HCT116 (cell line): ENCODE measurements around the gene NF1. TPM values are rescaled to one million over a fixed set of nuclear protein-coding genes. Genes with fewer than 3 reads are reported as not detected.

Experiments
- ATAC-seq: fragments of 200-7000 bp; cut with Tn5 transposase; 2 replicates; pipeline ENCODE4 v1.9.1; 2020; ENCODE audit warnings: mild to moderate bottlenecking, moderate library complexity
- BruUV-seq: library from RNA; stranded (reverse); fragments of 400-500 nt; replicated peaks from 2 replicates; lab custom pipeline; 2021; lab: Mats Ljungman, UMichigan
- CTCF ChIA-PET: fragments of 300-600 bp; sonication (Branson Sonifier 250); formaldehyde crosslinking; loops from one replicate; lab custom pipeline; 2021; ENCODE audit warnings: antibody characterized with exemption; lab: Charles Lee
- POLR2A ChIA-PET: fragments of 300-600, 350-600 bp; sonication (Branson Sonifier 250); formaldehyde crosslinking; loops from one replicate; lab custom pipeline; 2021; ENCODE audit warnings: antibody characterized with exemption; lab: Charles Lee
- RAD21 ChIA-PET, 2 experiments: fragments of 300-600 bp; sonication (Branson Sonifier 250); formaldehyde crosslinking; loops; one replicate each; lab custom pipeline; 2023; ENCODE audit warnings: low total read pairs in 2 of 2; ENCODE audit not compliant: uncharacterized antibody in 2 of 2, unreplicated experiment in 2 of 2, low non-redundant PET in 1 of 2; lab: Charles Lee
- DNase-seq: peaks from one replicate; pipeline ENCODE4 v3.0.0-alpha.2; 2010; ENCODE audit warnings: low read depth, low spot score
- H2AFZ ChIP-seq: fragments of 200-600 bp; shearing (Covaris generic), sonication (generic); 2 replicates; pipeline ENCODE4 v1.6.1; 2017; ENCODE audit warnings: low read depth, mixed run types, mixed read lengths, antibody characterized with exemption, low read length; ENCODE audit not compliant: poor library complexity, severe bottlenecking
- H3K27ac ChIP-seq: 2 replicates; pipeline ENCODE4 v1.5.1; 2012; ENCODE audit warnings: low read depth, low read length
- H3K27me3 ChIP-seq: fragments of 200-600 bp; sonication (generic); 2 replicates; pipeline ENCODE4 v1.6.1; 2016; ENCODE audit warnings: mixed run types, low read length, mixed read lengths; ENCODE audit not compliant: insufficient read depth
- H3K36me3 ChIP-seq, 2 experiments: fragments of 200-500 bp in 1 of 2; fragments of 200-600 bp in 1 of 2; sonication (Bioruptor generic) in 1 of 2; sonication (generic) in 1 of 2; 2 replicates each; pipeline versions ENCODE4 v1.5.1 to v1.6.1; 2014 to 2016; ENCODE audit warnings: low read length in 2 of 2, inconsistent platforms in 1 of 2, mixed read lengths in 1 of 2, mixed run types in 1 of 2; ENCODE audit not compliant: insufficient read depth in 2 of 2, control insufficient read depth in 1 of 2
- H3K4me1 ChIP-seq, 2 experiments: fragments of 200-600 bp in 1 of 2; sonication (generic) in 1 of 2; 2 replicates each; pipeline versions ENCODE4 v1.5.1 to v1.6.1; 2012 to 2017; ENCODE audit warnings: low read length in 2 of 2, inconsistent platforms in 1 of 2, mild to moderate bottlenecking in 1 of 2, mixed read lengths in 1 of 2, mixed run types in 1 of 2, moderate library complexity in 1 of 2; ENCODE audit not compliant: insufficient read depth in 2 of 2, control insufficient read depth in 1 of 2
- H3K4me2 ChIP-seq: fragments of 200-600 bp; sonication (generic); 2 replicates; pipeline ENCODE4 v1.6.1; 2017; ENCODE audit warnings: mixed run types, low read length, mixed read lengths
- H3K4me3 ChIP-seq, 2 experiments: fragments of 200-600 bp in 1 of 2; sonication (generic) in 1 of 2; replicated peaks in 1 of 2; 2 replicates each; pipeline ENCODE4 v1.5.1; 2011 to 2016; ENCODE audit warnings: low read length in 2 of 2, control low read depth in 1 of 2, low read depth in 1 of 2, mild to moderate bottlenecking in 1 of 2, mixed read lengths in 1 of 2, mixed run types in 1 of 2
- H3K79me2 ChIP-seq: fragments of 200-600 bp; sonication (generic); 2 replicates; pipeline ENCODE4 v1.6.1; 2017; ENCODE audit warnings: mild to moderate bottlenecking, mixed run types, low read length, moderate library complexity, mixed read lengths; ENCODE audit not compliant: insufficient read depth
- H3K9ac ChIP-seq: fragments of 200-600 bp; sonication (generic); 2 replicates; pipeline ENCODE4 v1.6.1; 2016; ENCODE audit warnings: low read length, mixed read lengths
- H3K9me2 ChIP-seq: fragments of 200-600 bp; sonication (generic), shearing (Covaris generic); 2 replicates; pipeline ENCODE4 v1.6.1; 2017; ENCODE audit warnings: mixed run types, mild to moderate bottlenecking, moderate library complexity; ENCODE audit not compliant: insufficient read depth
- H3K9me3 ChIP-seq, 2 experiments: fragments of 200-500 bp in 1 of 2; fragments of 200-600 bp in 1 of 2; sonication (Bioruptor generic) in 1 of 2; sonication (generic) in 1 of 2; 2 replicates each; pipeline ENCODE4 v1.6.1; 2014 to 2017; ENCODE audit warnings: low read length in 2 of 2, mixed read lengths in 2 of 2, inconsistent platforms in 1 of 2, low read depth in 1 of 2, mild to moderate bottlenecking in 1 of 2, mixed run types in 1 of 2, moderate library complexity in 1 of 2; ENCODE audit not compliant: control insufficient read depth in 1 of 2, insufficient read depth in 1 of 2
- H4K20me1 ChIP-seq: fragments of 200-600 bp; sonication (generic), shearing (Covaris generic); 2 replicates; pipeline ENCODE4 v1.6.1; 2017; ENCODE audit warnings: mixed run types, mild to moderate bottlenecking, moderate library complexity; ENCODE audit not compliant: insufficient read depth
- ATF3 ChIP-seq: IDR thresholded peaks from 2 replicates; pipeline ENCODE4 v1.6.1; 2012
- CBX3 ChIP-seq: IDR thresholded peaks from 2 replicates; pipeline ENCODE4 v1.6.1; 2012; ENCODE audit warnings: low read depth
- ELF1 ChIP-seq: IDR thresholded peaks from 2 replicates; pipeline ENCODE4 v1.6.1; 2012; ENCODE audit warnings: low read depth, borderline replicate concordance
- FOSL1 ChIP-seq: IDR thresholded peaks from 2 replicates; pipeline ENCODE4 v1.6.1; 2012; ENCODE audit warnings: low read depth
- JUND ChIP-seq: IDR thresholded peaks from 2 replicates; pipeline ENCODE4 v1.6.1; 2012
- POLR2A ChIP-seq: IDR thresholded peaks from 2 replicates; pipeline ENCODE4 v1.7.0; 2011; ENCODE audit warnings: borderline replicate concordance; ENCODE audit not compliant: insufficient read depth, insufficient read length; ENCODE audit errors: extremely low read depth
- POLR2AphosphoS5 ChIP-seq: IDR thresholded peaks from 2 replicates; pipeline ENCODE4 v1.6.1; 2011; ENCODE audit warnings: mild to moderate bottlenecking, low read depth, low read length, moderate library complexity
- RAD21 ChIP-seq: IDR thresholded peaks from 2 replicates; pipeline ENCODE4 v1.6.1; 2012; ENCODE audit warnings: low read depth, mild to moderate bottlenecking
- SP1 ChIP-seq: IDR thresholded peaks from 2 replicates; pipeline ENCODE4 v1.6.1; 2012; ENCODE audit warnings: low read depth
- SRF ChIP-seq: IDR thresholded peaks from 2 replicates; pipeline ENCODE4 v1.6.1; 2012; ENCODE audit warnings: low read depth
- TCF7L2 ChIP-seq: IDR thresholded peaks from 2 replicates; pipeline ENCODE4 v1.7.0; 2011; ENCODE audit warnings: borderline replicate concordance, inconsistent platforms; ENCODE audit not compliant: insufficient read depth, insufficient read length; ENCODE audit errors: extremely low read depth
- YY1 ChIP-seq: IDR thresholded peaks from 2 replicates; pipeline ENCODE4 v1.6.1; 2011; ENCODE audit warnings: low read length, low read depth, moderate library complexity, mild to moderate bottlenecking; ENCODE audit not compliant: insufficient replicate concordance; ENCODE audit errors: extremely low read depth
- ZFX ChIP-seq: fragments of 450-650 bp; IDR thresholded peaks from 2 replicates; pipeline ENCODE4 v1.6.1; 2017
- intact Hi-C: fragments of 100-400 bp; cut with micrococcal nuclease; formaldehyde crosslinking; loops from 2 replicates; pipeline ENCODE4 v1.10.0; 2022
- total RNA-seq: library from RNA; stranded (reverse); gene quantifications from one replicate; pipeline ENCODE4 v1.2.1, GENCODE V29; 2021; ENCODE audit not compliant: unreplicated experiment
- TF ChIP-seq, protein P1 (sequence below): IDR thresholded peaks from 2 replicates; pipeline ENCODE4 v1.6.1; 2012; ENCODE audit warnings: low read depth
- TF ChIP-seq, protein P2 (sequence below), 3 experiments: fragments of 200-600 bp in 1 of 3; sonication (generic) in 1 of 3; IDR thresholded peaks in 2 of 3; conservative IDR thresholded peaks in 1 of 3; 2 replicates each; pipeline ENCODE4 v1.5.1; 2012 to 2017; ENCODE audit warnings: low read depth in 2 of 3, low read length in 2 of 3, antibody characterized with exemption in 1 of 3, borderline replicate concordance in 1 of 3, control low read depth in 1 of 3, mild to moderate bottlenecking in 1 of 3, mixed read lengths in 1 of 3, mixed run types in 1 of 3, moderate library complexity in 1 of 3; ENCODE audit not compliant: insufficient read depth in 1 of 3

Gene NF1
- total RNA-seq, 1 experiment from 2014 or later: 20.8 TPM

DNA sequence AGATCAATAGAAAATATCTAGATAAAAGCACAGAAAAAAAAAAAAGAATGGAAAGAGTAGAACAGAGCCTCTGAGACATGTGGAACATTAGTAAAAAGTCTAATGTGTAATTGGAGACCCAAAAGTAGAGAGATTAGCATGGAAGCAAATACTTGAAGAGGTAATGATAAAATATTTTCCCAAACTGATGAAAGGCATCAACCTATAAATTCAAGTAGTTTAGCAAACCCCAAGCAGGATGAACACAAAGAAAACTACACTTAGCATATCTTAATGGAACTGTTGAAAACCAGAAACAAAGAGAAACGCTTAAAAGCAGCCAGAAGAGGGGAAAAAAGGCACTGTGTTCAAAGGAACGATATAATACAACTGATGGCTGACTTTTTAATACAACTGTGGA is 16.4 kb downstream of the NF1 start:
- ChIA-PET CTCF (no interaction called here), POLR2A (no interaction called here)
- intact Hi-C loops: no loop called here

More for the DNA sequence above, 16.4 kb downstream of the NF1 start:
- Histone ChIP-seq H3K4me1 (peaks cover 0 to 14% of the 10 kb centered on the region in 2 experiments; a peak in 2 of 4 replicates), H3K9me2 (no peaks in the 10 kb centered on the region), H3K9ac (no peak overlapping the region), H3K9me3 (no peaks in the 10 kb centered on the region), H3K27me3 (no peaks in the 10 kb centered on the region), H3K36me3 (no peaks in the 10 kb centered on the region), H3K4me3 (no peak overlapping the region), H3K27ac (no peak overlapping the region), H4K20me1 (peaks cover 12% of the 10 kb centered on the region), H3K4me2 (no peak overlapping the region), H3K79me2 (peaks cover 96% of the 10 kb centered on the region), H2AFZ (no peak overlapping the region)
- ATAC-seq (no peak), DNase-seq (no peak)
- RAD21 ChIA-PET: no interaction called here
- no TSS peak for BruUV-seq
- TF ChIP-seq JUND: no peak
- no peak for TF ChIP-seq RAD21
- TF ChIP-seq FOSL1: no peak
- no peak for TF ChIP-seq POLR2A
- TF ChIP-seq ZFX: no peak
- no peak for TF ChIP-seq POLR2AphosphoS5
- no peak for TF ChIP-seq ELF1
- TF ChIP-seq, protein P1, sequence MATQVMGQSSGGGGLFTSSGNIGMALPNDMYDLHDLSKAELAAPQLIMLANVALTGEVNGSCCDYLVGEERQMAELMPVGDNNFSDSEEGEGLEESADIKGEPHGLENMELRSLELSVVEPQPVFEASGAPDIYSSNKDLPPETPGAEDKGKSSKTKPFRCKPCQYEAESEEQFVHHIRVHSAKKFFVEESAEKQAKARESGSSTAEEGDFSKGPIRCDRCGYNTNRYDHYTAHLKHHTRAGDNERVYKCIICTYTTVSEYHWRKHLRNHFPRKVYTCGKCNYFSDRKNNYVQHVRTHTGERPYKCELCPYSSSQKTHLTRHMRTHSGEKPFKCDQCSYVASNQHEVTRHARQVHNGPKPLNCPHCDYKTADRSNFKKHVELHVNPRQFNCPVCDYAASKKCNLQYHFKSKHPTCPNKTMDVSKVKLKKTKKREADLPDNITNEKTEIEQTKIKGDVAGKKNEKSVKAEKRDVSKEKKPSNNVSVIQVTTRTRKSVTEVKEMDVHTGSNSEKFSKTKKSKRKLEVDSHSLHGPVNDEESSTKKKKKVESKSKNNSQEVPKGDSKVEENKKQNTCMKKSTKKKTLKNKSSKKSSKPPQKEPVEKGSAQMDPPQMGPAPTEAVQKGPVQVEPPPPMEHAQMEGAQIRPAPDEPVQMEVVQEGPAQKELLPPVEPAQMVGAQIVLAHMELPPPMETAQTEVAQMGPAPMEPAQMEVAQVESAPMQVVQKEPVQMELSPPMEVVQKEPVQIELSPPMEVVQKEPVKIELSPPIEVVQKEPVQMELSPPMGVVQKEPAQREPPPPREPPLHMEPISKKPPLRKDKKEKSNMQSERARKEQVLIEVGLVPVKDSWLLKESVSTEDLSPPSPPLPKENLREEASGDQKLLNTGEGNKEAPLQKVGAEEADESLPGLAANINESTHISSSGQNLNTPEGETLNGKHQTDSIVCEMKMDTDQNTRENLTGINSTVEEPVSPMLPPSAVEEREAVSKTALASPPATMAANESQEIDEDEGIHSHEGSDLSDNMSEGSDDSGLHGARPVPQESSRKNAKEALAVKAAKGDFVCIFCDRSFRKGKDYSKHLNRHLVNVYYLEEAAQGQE: no peak
- no peak for TF ChIP-seq ATF3
- TF ChIP-seq TCF7L2: no peak
- no peak for TF ChIP-seq SRF
- no peak for TF ChIP-seq YY1
- no peak for TF ChIP-seq CBX3
- TF ChIP-seq, protein P2, sequence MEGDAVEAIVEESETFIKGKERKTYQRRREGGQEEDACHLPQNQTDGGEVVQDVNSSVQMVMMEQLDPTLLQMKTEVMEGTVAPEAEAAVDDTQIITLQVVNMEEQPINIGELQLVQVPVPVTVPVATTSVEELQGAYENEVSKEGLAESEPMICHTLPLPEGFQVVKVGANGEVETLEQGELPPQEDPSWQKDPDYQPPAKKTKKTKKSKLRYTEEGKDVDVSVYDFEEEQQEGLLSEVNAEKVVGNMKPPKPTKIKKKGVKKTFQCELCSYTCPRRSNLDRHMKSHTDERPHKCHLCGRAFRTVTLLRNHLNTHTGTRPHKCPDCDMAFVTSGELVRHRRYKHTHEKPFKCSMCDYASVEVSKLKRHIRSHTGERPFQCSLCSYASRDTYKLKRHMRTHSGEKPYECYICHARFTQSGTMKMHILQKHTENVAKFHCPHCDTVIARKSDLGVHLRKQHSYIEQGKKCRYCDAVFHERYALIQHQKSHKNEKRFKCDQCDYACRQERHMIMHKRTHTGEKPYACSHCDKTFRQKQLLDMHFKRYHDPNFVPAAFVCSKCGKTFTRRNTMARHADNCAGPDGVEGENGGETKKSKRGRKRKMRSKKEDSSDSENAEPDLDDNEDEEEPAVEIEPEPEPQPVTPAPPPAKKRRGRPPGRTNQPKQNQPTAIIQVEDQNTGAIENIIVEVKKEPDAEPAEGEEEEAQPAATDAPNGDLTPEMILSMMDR (IDR thresholded peaks at IDR 0.05 in 2 of 3, conservative IDR thresholded peaks at IDR 0.05 in 1 of 3; ENCODE audit: borderline replicate concordance in 1 of 3, insufficient read depth in 1 of 3, low read depth in 2 of 3, low read length in 2 of 3): no peak
- no peak for TF ChIP-seq SP1
